Renal pelvis (tissue), 4 donors: ENCODE results near the gene ADORA2B. TPM values are rescaled to one million over a fixed set of nuclear protein-coding genes. Genes with fewer than 3 reads are reported as not detected.
"Not testable (repeated sequence)": the region's sequence is repeated elsewhere in the genome, so short reads cannot be mapped to it uniquely, and the experiment has no call there.

ENCODE experiments used
- DNase-seq: peaks from one replicate; pipeline ENCODE4 v3.0.0-alpha.2; 2013
- polyA plus RNA-seq, 3 donors: library from polyadenylated mRNA; unstranded; fragments of 120-200 nt; gene quantifications; one replicate each; pipeline ENCODE4 v1.2.1, GENCODE V29; 2013; ENCODE audit not compliant: insufficient read length in 3 of 3

The ADORA2B gene
- polyA plus RNA-seq, 3 donors: 1.3 to 7.9 (median 4.9) TPM

GRCh38 chr17:15952916-15953790 lies 8.2 kb downstream of the ADORA2B start:
- DNase-seq: no peak

GRCh38 chr17:15954222-15954621 lies 9.3 kb downstream of the ADORA2B start:
- no peak for DNase-seq

DNA sequence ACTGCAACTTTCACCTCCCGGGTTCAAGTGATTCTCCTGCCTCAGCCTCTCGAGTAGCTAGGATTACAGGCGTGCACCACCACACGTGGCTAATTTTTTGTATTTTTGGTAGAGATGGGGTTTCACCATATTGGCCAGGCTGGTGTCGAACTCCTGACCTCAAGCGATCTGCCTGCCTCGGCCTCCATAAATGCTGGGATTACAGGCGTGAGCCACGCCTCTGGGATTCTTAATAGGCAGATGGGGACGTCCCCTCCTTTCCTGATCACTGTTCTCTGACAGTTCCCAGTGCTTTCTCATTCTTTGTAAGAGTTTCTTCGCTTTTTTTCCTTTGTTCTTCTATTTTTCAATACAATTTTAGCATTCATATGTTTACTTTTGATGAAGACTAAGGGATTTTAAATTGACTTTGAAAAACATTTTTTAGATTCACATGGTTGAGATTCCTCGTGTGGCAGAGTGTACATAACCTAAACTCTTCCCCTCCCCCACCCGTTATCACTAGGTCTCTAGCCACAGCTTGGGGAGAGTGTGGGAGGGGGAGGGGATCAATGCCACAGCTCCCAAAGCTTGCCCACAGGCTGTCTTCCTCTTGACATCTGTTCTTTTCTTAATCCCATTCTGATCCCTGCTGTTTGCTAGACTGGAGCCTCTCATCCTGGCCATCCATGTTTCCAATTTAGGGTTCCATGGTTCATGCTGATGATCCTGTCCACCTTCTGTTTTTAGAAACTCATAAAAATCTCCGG lies 11.0 kb downstream of the ADORA2B start:
- no peak for DNase-seq

- DNase-seq: no peak
Observed at GRCh38 chr17:15957206-15957605, 12.3 kb downstream of the ADORA2B start.

- no peak for DNase-seq
Observed at GRCh38 chr17:15957608-15958307, 12.8 kb downstream of the ADORA2B start.

DNA sequence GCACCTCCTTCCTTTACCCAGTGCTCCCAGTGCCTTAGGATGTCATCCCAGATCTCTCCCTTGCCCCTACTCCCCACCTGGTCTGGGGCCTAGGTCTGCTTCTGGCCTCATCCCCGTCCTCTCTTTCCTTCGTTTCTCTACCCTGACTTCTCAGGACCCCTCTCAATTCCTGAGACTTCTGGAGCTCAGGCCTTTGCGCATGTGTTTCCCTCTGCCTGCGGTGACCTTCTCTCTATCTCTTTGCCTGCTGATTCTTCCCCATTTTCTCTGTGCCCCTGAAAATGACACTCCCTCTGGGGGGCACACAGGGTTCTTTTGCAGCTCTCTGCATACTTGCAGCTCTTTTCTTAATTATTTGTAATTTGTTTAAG lies 13.5 kb downstream of the ADORA2B start:
- DNase-seq: no peak

GRCh38 chr17:15963670-15964110 lies 18.8 kb downstream of the ADORA2B start:
- no peak for DNase-seq

DNA sequence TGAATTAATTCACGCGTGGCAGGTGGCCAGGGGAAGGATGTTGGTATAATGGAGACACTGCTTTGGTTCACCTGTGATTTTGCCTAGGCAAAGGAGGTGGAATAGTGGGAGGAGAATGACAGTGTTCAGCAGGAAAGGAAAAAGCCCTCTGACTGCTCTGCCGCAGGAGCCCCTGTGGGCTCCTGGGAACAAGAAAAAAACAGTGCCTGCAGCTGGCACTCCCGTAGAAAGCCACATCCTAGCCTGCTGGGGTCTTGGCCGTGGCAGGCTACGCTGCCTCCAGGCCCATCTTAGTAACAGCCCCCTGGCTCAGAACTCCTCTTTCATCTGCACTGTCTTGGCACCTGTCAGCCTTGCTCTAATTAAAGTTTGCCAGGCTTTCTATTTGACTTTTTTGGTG lies 20.6 kb downstream of the ADORA2B start:
- no peak for DNase-seq

- peak; percentile 34 for DNase-seq
Observed at GRCh38 chr17:15966183-15966878, 21.4 kb downstream of the ADORA2B start.

DNA sequence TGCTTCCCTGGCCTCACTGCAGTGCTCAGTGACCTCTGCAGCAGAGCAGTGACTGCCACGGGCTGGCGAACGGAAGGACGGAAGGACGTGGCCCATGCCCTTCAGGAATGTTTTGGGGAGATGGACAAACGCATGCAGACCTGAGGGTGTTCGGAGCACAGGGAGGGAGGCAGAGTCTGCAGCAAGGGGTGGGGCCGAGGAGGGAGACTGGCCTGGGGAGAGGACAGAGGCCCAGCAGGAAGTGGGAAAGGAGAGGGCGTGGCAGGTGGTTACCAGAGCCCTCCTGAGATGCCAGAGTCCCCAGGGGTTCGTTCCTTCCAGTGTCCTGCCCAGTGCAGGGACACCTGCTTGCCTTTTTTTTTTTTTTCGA lies 21.9 kb downstream of the ADORA2B start:
- DNase-seq: no peak

- no peak for DNase-seq
Observed at GRCh38 chr17:15967706-15968399, 22.9 kb downstream of the ADORA2B start.

DNA sequence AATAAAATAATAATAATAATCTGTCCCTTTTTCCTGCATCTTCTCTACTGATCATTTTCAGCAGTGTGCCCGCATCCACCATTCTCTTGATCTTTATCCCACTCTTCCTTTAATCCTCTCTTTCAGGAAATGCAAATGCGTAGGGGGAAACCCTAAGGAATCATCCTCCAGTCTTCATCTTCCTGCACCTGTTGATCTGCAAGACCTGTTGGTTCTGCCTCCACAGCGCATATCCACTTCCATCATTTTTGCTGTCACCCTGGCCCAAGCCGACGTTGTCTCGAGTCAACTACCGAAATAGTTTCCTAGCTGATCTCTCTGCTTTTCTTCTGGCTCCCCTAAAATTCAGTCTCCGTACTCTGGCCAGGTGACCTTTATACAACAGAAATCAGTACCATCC lies 24.5 kb downstream of the ADORA2B start:
- DNase-seq: no peak

- no peak for DNase-seq
Observed at GRCh38 chr17:15970500-15970899, 25.6 kb downstream of the ADORA2B start.

DNA sequence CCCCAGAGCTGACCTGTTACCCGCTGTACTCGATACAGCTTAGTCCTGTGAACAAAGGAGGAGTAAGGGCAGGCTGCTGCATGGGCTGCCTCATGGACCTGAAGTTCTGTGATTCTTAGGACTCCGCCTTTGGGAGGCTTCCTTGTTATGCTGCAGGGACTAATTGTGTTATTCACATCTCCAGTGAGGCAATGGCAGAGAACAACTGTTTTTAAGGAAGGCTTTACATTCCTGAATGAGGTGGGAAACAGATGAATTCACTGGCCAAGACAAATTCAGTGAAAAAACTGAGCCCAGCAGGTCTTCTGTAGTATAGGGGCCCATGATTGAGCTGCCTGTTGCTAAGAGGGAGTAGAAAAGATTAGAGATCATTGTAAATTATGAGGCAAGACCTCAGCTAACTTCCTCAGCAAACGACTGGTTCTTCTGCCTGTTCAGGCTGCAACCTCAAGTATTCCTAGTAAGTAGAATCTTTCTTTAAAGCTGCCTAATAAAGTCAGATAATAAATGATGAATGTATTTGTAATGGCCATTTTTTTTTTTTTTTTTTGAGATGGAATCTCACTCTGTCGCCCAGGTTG lies 26.3 kb downstream of the ADORA2B start:
- no peak for DNase-seq

- DNase-seq: no peak
Observed at GRCh38 chr17:15971882-15972281, 27.0 kb downstream of the ADORA2B start.

DNA sequence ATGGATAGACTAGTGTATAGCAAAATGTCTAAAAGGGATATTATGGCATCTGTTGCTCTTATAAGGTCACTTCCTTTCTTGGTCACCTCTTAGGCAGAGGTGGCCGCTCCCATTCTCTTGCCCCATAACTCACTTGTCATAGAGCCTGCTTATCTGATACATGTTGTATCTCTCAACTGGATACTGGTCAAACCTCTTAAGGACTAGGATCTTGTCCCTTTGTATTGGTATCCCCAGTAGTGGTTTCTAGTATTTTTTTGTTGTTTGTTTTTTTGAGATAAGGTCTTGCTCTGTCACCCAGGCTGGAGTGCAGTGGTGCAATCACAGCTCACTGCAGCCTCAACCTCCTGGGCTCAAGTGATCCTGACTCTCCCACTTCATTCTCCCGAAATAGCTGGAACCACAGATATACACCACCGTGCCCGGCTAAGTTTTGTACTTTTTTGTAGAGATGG lies 27.6 kb downstream of the ADORA2B start:
- no peak for DNase-seq

DNA sequence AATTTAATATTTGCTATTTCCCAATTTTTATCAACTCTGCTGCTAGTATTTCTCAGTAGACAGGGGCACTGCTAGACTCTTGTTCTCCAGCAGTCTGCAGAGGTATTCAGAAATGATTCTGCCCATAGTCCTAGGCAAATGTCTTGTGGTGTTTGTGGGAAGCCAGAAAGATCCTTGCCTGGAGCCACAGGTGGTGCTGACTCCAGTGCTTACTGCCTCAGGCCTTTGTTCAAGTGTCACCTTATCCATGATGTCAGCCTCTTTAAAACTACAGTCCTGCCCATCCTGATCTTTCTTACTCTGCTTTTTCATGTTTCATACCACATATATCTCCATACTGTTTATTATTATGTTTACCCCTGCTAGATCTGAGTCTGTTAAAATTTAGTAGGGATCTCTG lies 28.1 kb downstream of the ADORA2B start:
- no peak for DNase-seq

DNA sequence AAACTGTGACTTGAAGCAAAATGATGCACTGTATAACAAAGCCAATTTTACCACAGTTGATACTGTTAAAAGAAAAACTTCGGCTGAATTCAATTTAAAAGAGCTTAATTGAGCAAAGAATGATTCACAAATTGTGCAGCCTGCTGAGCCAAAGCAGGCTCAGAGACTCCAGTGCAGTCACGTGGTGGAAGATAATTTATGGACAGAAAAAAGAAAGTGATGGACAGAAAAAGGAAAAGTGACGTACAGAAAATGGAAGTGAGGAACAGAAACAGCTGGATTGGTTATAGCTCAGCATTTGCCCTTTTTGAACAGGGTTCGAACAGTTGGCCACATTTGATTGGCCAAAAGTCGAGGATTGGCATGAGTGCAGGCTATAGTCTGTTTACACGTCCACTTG lies 28.9 kb downstream of the ADORA2B start:
- no peak for DNase-seq

DNA sequence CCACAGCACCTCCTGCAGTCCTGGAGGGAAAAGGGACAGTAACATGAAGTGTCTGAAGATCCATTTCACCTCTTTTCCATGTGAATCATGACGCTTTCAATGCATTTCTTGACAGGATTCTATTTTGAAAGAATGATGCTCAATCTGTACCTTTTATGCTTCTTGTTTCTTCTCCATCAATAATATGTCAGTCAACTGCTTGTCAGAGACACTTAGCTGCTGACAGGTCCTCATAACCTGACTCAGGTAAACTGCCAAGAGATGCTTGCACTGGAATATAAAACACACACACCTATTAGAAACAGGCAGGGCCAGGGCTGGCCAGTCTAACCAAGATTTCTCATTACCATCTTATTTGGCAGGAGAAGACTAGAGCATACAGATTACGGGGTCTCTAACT lies 33.0 kb downstream of the ADORA2B start:
- DNase-seq: no peak

GRCh38 chr17:15978606-15979005 lies 33.7 kb downstream of the ADORA2B start:
- DNase-seq: no peak

DNA sequence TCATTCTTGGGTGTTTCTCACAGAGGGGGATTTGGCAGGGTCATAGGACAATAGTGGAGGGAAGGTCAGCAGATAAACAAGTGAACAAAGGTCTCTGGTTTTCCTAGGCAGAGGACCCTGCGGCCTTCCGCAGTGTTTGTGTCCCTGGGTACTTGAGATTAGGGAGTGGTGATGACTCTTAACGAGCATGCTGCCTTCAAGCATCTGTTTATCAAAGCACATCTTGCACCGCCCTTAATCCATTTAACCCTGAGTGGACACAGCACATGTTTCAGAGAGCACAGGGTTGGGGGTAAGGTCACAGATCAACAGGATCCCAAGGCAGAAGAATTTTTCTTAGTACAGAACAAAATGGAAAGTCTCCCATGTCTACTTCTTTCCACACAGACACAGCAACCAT lies 34.1 kb downstream of the ADORA2B start:
- DNase-seq: not testable (repeated sequence)
